LoVo (cell line): ENCODE results near the gene TVP23A.
"Not testable (repeated sequence)": the region's sequence is repeated elsewhere in the genome, so short reads cannot be mapped to it uniquely, and the experiment has no call there.

Source experiments
- DNase-seq: peaks from one replicate; pipeline ENCODE4 v3.0.0-alpha.2; 2016; ENCODE audit warnings: low spot score

TVP23A gene

DNA sequence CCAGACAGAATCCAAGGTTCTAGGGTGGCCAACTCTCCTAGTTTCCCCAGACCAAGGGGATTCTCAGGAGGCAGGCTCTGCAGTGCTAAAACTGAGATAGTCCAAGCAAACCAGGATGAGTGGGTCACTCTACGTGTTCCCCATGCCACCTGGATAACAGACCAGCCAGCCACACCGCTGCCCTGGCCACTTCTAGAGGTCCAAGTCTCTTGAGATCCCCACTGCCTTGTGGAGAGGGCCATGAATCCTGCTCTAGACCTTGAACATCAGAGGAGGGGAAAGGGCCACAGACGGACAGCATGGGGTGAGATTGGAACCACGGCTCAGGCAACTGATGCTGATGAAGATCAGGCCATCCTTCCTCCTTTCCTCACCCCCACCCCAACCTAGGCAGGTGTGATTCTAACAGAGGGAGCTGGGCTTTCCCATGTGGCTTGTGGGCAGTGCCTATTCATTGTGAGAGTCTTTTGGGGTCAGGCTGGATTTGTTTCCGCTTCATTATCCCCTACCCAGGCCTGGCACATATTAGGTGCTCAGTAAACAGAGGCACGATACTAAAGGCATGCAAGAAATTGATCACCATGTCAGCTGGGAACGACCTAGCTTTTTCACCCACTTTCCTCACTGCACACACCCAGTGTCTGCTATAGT is 16.8 kb upstream of the TVP23A start:
- no peak for DNase-seq

- no peak for DNase-seq
These were observed 16.2 kb upstream of the TVP23A start for GRCh38 chr16:10834766-10835165.

DNA sequence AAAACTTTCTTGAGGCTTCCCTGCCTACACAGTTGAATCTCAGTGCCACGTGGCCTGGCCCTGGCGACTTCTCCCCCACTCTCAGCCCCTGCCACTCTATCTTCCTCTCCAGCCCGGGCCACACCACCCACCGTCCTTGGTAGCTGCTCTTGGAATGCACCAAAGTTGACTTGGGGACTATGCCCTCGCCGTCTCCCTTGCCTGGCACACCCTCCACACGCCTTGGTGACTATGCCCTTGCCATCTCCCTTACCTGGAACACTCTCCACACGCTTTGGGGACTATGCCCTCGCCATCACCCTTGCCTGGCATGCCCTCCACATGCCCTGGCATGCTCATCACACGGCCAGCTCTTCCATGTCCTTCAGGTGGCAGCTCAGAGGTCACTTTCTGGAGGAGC is 15.5 kb upstream of the TVP23A start:
- DNase-seq: no peak

DNA sequence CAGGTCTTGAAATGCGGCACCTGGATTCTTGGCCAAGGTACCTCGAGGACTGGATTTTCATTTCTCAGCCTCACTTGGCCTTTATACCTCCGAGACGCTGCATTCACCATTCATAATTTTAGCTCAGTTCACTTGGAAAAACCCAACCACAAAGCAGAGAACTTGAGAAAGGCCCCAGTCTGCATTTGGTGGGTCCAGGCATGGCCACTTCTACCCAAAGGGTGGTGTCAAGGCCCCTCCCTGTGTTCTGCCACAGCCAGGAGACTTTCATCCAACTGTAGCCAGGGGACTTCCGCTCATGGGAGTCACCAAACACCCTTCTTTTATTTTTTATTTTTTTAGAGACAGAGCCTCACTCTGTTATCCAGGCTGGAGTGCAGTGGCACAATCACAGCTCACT is 14.7 kb upstream of the TVP23A start:
- DNase-seq: no peak

GRCh38 chr16:10831894-10832886 is 13.6 kb upstream of the TVP23A start:
- DNase-seq: no peak

DNA sequence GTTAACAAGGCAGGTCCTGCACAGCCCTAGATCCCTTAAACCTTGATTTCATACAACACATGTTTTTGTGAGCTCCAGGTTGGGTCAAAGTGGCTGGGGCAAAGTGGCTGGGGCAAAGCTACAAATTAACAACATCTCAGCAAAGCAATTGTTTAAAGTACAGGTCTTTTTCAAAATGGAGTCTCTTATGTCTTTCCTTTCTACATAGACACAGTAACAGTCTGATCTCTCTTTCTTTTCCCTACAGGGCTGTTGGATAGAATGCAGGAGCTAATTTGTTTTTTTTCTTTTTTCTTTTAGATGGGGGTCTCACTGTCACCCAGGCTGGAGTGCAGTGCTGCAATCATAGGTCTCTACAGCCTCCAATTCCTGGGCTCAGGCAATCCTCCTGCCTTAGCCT is 11.6 kb upstream of the TVP23A start:
- DNase-seq: not testable (repeated sequence)

DNA sequence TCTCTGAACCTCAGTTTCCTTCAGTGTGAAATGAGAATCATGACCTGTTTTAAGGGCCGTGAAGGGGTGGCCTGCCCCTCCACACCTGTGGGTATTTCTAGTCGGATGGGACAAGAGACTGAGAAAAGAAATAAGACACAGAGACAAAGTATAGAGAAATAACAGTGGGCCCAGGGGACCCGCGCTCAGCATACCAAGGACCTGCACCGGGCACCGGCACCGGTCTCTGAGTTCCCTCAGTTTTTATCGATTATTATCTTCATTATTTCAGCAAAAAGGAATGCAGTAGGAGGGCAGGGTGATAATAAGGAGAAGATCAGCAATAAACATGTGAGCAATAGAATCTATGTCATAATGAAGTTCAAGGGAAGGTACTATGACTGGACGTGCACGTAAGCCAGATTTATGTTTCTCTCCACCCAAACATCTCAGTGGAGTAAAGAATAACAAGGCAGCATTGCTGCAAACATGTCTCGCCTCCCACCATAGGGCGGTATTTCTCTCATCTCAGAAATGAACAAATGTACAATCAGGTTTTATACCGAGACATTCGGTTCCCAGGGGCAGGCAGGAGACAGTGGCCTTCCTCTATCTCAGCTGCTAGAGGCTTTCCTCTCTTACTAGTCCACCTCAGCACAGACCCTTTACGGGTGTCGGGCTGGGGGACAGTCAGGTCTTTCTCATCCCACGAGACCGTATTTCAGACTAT is 10.9 kb upstream of the TVP23A start:
- not testable (repeated sequence) for DNase-seq

DNA sequence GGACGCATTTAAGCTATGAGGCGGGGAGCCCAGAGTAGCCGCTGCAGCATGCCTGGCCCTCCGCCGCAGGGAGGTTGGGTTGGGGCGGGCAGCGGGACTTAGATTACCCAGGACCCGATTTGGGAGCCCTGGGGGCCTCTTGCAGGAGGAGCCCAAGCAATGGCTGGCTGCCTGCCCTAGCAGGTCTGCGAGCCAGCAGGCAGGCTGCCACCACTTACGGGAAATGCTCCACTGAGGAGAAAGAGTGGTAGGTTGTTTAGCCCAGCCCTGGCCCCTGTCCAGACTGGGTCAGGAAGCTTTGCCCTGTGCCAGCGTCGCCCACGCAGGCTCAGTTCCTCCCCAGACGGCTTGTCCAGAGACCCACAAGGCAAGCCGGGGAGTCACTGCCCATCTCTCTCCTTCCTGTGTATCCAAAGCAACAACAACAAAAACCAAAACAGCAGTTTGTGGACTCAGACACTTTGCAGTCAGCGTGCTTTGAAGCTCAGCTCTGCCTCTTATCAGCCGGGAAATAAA is 10.3 kb upstream of the TVP23A start:
- peak; percentile 4 for DNase-seq

DNA sequence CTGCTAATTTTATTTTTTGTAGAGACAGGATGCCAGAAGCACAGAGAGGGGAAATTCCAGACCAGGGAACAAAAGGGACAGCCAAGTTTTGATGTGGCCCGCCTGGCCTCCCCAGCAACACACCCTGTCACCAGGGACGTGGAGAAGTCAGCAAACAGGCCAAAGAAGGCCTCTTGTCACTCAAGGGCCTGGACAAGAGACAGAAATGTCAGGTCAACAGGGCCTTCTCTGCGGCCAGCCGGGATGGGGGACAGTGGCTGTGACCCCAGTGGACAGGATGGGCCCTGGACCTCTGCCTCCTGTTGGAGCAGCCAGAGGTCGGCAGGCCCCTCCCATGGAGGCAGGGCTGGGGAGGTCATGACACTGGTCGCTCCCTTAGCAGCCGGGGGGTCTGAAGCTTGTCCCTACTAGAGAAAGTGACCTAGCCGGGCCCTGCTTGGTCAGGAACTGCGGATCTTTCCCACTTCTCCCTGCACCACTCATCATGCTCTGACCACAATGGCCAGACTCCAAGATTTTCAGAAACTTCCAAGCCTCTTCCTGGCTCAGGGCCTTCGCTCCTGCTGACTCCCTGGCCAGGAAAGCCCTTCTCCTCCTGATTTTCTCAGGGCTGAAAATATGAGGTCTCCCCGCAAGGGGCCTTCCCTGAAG is 9.2 kb upstream of the TVP23A start:
- DNase-seq: peak; percentile 3

GRCh38 chr16:10824111-10824893 is 5.7 kb upstream of the TVP23A start:
- no peak for DNase-seq

- no peak for DNase-seq
These were observed 4.1 kb upstream of the TVP23A start for GRCh38 chr16:10822702-10823101.

DNA sequence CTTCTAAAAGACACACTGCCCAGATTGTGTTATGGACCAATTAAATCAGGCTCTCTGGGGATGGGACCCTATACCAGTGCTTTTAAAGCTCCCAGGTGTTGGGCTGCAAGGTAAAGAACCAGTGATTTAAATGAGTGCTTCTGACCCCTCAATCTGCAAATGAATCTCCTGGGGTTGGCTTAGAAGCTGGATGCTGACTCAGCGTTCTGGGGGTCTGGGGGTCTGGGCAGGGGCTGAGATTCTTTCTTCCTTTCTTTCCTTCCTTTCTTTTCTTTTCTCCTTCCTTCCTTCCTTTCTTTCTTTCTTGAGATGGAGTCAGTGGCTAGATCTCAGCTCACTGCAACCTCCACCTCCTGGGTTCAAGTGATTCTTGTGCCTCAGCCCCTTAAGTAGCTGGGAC is 2.0 kb upstream of the TVP23A start:
- no peak for DNase-seq

DNA sequence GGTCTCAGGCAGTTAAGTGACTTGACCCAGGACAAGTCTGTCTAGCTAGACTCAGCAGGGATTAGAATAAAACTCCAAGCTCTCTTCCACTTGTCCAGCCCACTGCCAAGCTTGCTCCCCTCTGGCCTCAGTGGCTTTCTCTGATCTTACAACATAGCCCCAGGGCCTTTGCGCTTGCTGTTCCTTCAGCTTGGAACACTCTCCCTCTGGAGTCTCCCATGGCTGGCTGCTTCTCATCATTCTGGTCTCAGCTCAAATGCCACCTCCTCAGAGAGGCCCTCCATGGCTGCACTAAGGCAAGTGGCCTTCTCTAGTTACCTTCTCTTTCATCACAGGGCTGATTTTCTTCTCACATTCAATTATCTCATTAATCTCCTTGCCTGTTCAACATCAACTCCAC is 1.1 kb downstream of the TVP23A start:
- DNase-seq: no peak

DNA sequence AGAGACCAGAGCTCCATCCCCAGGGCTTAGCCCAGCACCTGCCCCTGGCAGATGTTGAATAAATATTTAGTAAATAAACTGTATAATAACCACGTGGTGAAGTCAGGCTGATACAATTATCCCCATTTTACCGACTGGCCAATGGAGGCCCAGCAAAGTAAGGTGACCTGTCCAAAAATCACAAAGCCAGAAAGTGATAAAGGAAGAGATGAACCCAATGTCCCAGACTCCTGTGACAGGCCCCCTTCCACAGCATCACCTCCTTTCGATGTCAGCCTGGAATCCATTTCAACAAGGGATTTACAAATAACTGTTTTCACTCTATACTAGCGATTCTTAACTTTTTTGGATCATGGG is 5.5 kb downstream of the TVP23A start:
- DNase-seq: no peak

GRCh38 chr16:10812312-10813098 is 6.1 kb downstream of the TVP23A start:
- no peak for DNase-seq

- DNase-seq: no peak
These were observed 8.9 kb downstream of the TVP23A start for GRCh38 chr16:10809706-10810105.

DNA sequence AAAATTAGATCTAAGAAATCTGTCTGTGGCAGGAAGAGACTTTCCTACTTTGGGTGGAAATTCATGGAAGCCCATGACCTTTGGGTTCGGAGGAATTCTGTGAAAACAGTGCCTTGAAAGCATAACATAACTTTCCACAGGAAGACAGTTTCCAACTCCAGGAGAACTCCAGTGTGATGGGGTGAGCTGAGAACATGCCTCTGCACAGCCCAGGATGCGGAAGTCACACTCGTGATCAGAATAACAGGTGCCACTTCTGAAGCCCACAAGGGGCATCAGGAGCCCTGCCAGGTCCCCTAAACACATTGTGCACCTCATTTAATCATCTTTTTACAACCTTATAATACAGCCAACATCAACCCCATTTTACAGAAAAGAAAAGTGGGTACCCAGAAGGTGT is 9.7 kb downstream of the TVP23A start:
- no peak for DNase-seq

- DNase-seq: no peak
These were observed 10.4 kb downstream of the TVP23A start for GRCh38 chr16:10808218-10808617.

DNA sequence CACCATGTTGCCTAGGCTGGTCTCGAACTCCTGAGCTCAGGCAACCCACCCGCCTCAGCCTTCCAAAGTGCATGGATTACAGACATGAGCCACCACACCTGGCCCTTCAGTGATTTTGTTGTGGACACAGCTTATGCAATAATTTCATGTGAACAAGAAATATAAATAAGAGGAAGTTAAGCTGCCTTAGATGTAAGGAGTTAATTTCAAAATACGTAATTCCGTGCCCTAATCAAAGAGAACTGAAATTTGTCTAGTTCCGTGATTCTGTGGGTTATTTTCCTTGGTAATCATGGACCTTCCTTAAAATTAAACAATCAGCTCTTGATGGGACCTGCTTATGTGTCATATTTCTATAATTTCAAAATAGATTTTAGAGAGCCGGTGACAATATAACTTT is 11.9 kb downstream of the TVP23A start:
- no peak for DNase-seq

DNA sequence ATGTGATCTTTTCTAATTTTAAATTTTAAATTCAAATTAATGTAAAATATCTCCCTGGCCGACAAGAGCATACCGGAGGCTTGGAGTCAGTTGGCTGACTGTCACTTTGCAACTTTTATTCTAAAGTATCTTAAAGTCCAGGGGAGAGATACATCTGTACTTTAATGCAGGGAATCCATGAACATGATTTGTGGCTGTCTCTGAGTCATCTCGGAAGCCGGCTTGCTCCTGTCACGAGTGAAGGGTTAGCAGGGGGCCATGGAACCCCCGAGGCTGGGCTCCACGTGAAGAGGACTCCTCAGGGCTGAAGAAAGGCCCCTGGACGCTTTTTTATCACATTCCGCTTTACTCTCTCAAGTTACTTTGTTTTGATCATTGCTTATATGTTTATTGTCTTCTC is 13.3 kb downstream of the TVP23A start:
- DNase-seq: no peak
